HepG2 (cell line): ENCODE measurements around the gene TAPBP. TPM values are rescaled to one million over a fixed set of nuclear protein-coding genes. Genes with fewer than 3 reads are reported as not detected.
A peak's percentile ranks its signal among the peaks of the same experiment; 100 is the strongest.

ENCODE experiments used
- ATRX ChIP-seq: sonication (generic); formaldehyde crosslinking; IDR thresholded peaks from 2 replicates; pipeline ENCODE4 v1.4.0; 2020; ENCODE audit warnings: missing genetic modification reagents, borderline replicate concordance
- E2F1 ChIP-seq: sonication (generic); formaldehyde crosslinking; IDR thresholded peaks from 2 replicates; pipeline ENCODE4 v1.5.0; 2020; ENCODE audit warnings: missing genetic modification reagents
- ETS1 ChIP-seq: sonication (generic); formaldehyde crosslinking; IDR thresholded peaks from 2 replicates; pipeline ENCODE4 v1.4.0; 2020; ENCODE audit warnings: missing genetic modification reagents
- MED8 ChIP-seq: sonication (generic); formaldehyde crosslinking; IDR thresholded peaks from 2 replicates; pipeline ENCODE4 v1.8.1; 2023; ENCODE audit warnings: mild to moderate bottlenecking, missing genetic modification reagents; ENCODE audit not compliant: insufficient replicate concordance
- MXD3 ChIP-seq: IDR thresholded peaks from 2 replicates; pipeline ENCODE4 v1.6.1; 2016; ENCODE audit warnings: mild to moderate bottlenecking, missing biosample characterization, missing genetic modification reagents
- NCOR1 ChIP-seq: fragments of 200-600 bp; sonication (generic); IDR thresholded peaks from 2 replicates; pipeline ENCODE4 v1.7.0; 2017; ENCODE audit warnings: antibody characterized with exemption, low read length, borderline replicate concordance
- PATZ1 ChIP-seq: sonication (generic); formaldehyde crosslinking; IDR thresholded peaks from 2 replicates; pipeline ENCODE4 v1.4.0; 2020; ENCODE audit warnings: missing genetic modification reagents
- RAD51 ChIP-seq: fragments of 450-650 bp; IDR thresholded peaks from 2 replicates; pipeline ENCODE4 v1.6.1; 2016; ENCODE audit warnings: borderline replicate concordance
- RNF219 ChIP-seq: sonication (generic); formaldehyde crosslinking; IDR thresholded peaks from 2 replicates; pipeline ENCODE4 v1.5.0; 2020; ENCODE audit warnings: mild to moderate bottlenecking, missing genetic modification reagents
- SIX1 ChIP-seq: sonication (generic); formaldehyde crosslinking; IDR thresholded peaks from 2 replicates; pipeline ENCODE4 v1.4.0; 2020; ENCODE audit warnings: missing genetic modification reagents, borderline replicate concordance
- SSRP1 ChIP-seq: IDR thresholded peaks from 2 replicates; pipeline ENCODE4 v1.6.1; 2016; ENCODE audit warnings: control low read depth
- TAF1 ChIP-seq: sonication (generic); formaldehyde crosslinking; IDR thresholded peaks from 2 replicates; pipeline ENCODE4 v1.4.0; 2020; ENCODE audit warnings: missing genetic modification reagents
- THYN1 ChIP-seq: sonication (generic); formaldehyde crosslinking; IDR thresholded peaks from 2 replicates; pipeline ENCODE4 v1.8.1; 2023; ENCODE audit warnings: low read depth, mild to moderate bottlenecking, moderate library complexity, missing genetic modification reagents, borderline replicate concordance
- ZBTB38 ChIP-seq: sonication (generic); formaldehyde crosslinking; IDR thresholded peaks from 2 replicates; pipeline ENCODE4 v1.5.1; 2020; ENCODE audit warnings: mild to moderate bottlenecking, missing genetic modification reagents
- ZNF430 ChIP-seq: sonication (generic); formaldehyde crosslinking; IDR thresholded peaks from 2 replicates; pipeline ENCODE4 v1.9.0; 2021; ENCODE audit warnings: mild to moderate bottlenecking, missing genetic modification reagents
- ZNF749 ChIP-seq: sonication (generic); formaldehyde crosslinking; IDR thresholded peaks from 2 replicates; pipeline ENCODE4 v1.8.0; 2022; ENCODE audit warnings: mild to moderate bottlenecking, missing genetic modification reagents, moderate library complexity, borderline replicate concordance
- polyA plus RNA-seq, 8 experiments: library from polyadenylated mRNA; depleted of rRNA in 3 of 8; stranded (reverse) in 7 of 8; unstranded in 1 of 8; fragments of >200 nt; fragmentation: Illumina TruSeq in 4 of 8; extraction: Trizol in 4 of 8; gene quantifications; 2 replicates each; pipeline versions ENCODE4 v1.2.1 to v1.2.3, GENCODE V29; 2011 to 2016; ENCODE audit warnings: low read depth in 4 of 8, missing spikeins in 1 of 8, mixed read lengths in 1 of 8; ENCODE audit not compliant: insufficient read depth in 1 of 8
- total RNA-seq, 5 experiments: library from RNA; depleted of rRNA; stranded (reverse); fragments of >200 nt; fragmentation: Illumina TruSeq; extraction: Trizol; gene quantifications; 2 replicates each; pipeline ENCODE4 v1.2.3, GENCODE V29; 2016; ENCODE audit warnings: low read depth in 1 of 5
- TF ChIP-seq, protein P1 (sequence below): sonication (generic); formaldehyde crosslinking; IDR thresholded peaks from 2 replicates; pipeline ENCODE4 v1.4.0; 2020; ENCODE audit warnings: low read depth, missing genetic modification reagents

The TAPBP gene
- total and polyA plus RNA-seq, 2 of the 13 experiments (the other 11 are each of a cell fraction or from before 2014, with no cell fraction given) = 27.4 to 32.3 TPM

DNA sequence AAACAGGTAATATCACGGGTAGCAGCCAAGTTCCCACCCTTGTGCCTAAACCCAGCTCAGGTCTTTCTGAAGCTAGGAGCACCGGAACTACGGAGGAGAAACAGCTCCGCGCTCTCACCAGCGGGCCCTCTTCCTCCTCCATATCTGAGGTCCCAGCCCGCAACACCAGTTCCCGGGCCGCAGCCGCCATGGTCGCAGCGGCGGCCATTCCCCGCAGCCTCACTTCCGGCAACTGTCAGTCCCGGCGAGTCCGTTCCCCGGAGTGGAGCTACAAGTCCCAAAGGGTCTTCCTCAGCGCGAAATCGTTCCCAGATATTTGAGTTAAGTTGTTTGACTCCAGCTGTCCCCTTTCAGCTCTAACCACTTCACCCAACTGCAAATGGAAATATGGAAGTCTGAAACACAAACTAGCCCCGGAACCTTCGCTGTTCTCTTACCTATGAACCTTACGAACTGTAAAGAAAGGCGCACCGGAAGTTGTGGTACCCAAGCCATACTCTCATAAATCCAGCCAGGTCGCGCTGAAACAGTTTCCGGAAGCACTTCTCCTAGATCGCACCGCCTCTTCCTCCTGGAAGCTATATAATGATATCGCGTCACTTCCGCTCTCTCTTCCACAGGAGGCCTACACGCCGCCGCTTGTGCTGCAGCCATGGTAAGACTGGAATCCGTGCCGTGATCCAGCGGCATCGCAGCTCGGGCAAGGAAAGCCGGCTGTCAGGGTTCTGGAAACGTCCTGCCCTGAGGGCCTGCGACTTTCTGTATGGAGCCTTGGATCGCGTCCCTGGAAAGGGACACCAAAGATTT, 42.2 kb downstream of the TAPBP start, which contains the start of the genes RPS18 and VPS52 (continued):
- TF ChIP-seq E2F1 (CRISPR knock-in tag) (peak; percentile 54), ZBTB38 (CRISPR knock-in tag) (peak; percentile 92), PATZ1 (CRISPR knock-in tag) (0 out of 2 replicates have a peak, but pooled peaks have one; percentile 17), SSRP1 (no peak), MED8 (CRISPR knock-in tag) (peak; percentile 69), ZNF749 (peak; percentile 43; the same call in 1 of the 2 replicates), NCOR1 (peak; percentile 58; the same call in 1 of the 2 replicates), ETS1 (CRISPR knock-in tag) (peak; percentile 95), RAD51 (no peak), TAF1 (peak; percentile 98), MXD3 (peak; percentile 56; the same call in 1 of the 2 replicates), THYN1 (0 out of 2 replicates have a peak, but pooled peaks have one; percentile 86), SIX1 (CRISPR knock-in tag) (peak; percentile 51; the same call in 1 of the 2 replicates), ATRX (0 out of 2 replicates have a peak, but pooled peaks have one; percentile 53), RNF219 (CRISPR knock-in tag) (no peak), ZNF430 (CRISPR knock-in tag) (peak; percentile 96)
- TF ChIP-seq, protein P1, sequence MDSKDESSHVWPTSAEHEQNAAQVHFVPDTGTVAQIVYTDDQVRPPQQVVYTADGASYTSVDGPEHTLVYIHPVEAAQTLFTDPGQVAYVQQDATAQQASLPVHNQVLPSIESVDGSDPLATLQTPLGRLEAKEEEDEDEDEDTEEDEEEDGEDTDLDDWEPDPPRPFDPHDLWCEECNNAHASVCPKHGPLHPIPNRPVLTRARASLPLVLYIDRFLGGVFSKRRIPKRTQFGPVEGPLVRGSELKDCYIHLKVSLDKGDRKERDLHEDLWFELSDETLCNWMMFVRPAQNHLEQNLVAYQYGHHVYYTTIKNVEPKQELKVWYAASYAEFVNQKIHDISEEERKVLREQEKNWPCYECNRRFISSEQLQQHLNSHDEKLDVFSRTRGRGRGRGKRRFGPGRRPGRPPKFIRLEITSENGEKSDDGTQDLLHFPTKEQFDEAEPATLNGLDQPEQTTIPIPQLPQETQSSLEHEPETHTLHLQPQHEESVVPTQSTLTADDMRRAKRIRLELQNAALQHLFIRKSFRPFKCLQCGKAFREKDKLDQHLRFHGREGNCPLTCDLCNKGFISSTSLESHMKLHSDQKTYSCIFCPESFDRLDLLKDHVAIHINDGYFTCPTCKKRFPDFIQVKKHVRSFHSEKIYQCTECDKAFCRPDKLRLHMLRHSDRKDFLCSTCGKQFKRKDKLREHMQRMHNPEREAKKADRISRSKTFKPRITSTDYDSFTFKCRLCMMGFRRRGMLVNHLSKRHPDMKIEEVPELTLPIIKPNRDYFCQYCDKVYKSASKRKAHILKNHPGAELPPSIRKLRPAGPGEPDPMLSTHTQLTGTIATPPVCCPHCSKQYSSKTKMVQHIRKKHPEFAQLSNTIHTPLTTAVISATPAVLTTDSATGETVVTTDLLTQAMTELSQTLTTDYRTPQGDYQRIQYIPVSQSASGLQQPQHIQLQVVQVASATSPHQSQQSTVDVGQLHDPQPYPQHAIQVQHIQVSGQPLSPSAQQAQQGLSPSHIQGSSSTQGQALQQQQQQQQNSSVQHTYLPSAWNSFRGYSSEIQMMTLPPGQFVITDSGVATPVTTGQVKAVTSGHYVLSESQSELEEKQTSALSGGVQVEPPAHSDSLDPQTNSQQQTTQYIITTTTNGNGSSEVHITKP (CRISPR knock-in tag) = no peak
